Stromal cell of bone marrow (primary cell): ENCODE measurements around the gene SYNGR4.
A peak's percentile ranks its signal among the peaks of the same experiment; 100 is the strongest.
"Not testable (repeated sequence)": the region's sequence is repeated elsewhere in the genome, so short reads cannot be mapped to it uniquely, and the experiment has no call there.

Experiments
- DNase-seq: peaks from one replicate; pipeline ENCODE4 v3.0.0-alpha.2; 2012; ENCODE audit warnings: low read depth

Gene SYNGR4

GRCh38 chr19:48371367-48371766 lies 7.2 kb downstream of the SYNGR4 start:
- no peak for DNase-seq

DNA sequence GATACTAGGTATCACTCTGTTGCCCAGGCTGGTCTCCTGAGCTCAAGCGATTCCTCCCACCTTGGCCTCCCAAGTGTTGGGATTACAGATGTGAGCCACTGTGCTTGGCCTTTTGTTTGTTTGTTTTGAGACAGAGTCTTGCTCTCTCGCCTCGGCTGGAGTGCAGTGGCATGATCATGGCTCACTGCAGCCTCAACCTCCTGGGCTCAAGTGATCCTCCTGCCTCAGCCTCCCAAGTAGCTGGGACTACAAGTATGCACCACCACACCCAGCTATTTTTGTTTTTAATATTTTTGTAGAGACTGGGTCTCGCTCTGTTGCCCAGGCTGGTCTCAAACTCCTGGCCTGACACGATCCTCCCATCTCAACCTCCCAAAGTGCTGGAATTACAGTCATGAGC lies 7.6 kb downstream of the SYNGR4 start:
- DNase-seq, result not testable (repeated sequence)

DNA sequence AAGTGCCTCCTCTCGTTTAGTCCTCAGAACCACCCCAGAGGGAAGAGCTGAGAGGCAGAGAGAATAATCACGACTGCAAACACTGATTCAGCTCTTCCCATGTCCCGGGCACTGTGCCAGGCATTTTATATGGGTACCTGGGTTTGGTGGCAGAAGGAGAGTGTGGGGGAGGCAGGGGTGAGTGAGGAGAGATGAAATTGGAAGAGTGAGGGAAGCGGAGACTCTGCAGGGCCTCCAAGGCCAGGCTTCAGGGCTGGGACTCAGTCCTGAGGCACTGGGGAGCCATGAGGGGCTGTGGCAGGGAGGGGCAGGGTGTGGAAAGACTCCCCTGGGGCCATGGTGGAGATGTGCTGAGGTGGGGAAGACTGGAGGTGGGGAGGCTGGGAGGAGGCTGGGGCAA lies 8.7 kb downstream of the SYNGR4 start:
- DNase-seq, result no peak

- DNase-seq, result no peak
Observed at GRCh38 chr19:48373567-48373966, 9.4 kb downstream of the SYNGR4 start.

DNA sequence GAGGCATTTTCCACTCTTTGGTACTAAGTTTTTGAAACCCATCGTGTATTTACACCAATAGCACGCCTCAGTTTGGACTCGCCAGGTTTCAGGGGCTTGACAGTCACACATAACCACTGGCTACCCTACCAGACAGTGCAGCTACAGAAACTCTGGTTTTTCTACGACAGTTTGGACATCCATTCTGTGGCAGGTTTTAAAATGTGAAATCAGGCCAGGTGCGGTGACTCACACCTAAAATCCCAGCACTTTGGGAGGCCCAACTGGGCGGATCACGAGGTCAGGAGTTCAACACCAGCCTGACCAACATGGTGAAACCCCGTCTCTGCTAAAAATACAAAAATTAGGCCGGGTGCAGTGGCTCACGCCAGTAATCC lies 14.0 kb downstream of the SYNGR4 start:
- DNase-seq, result no peak

- DNase-seq, result no peak
Observed at GRCh38 chr19:48379058-48379457, 14.9 kb downstream of the SYNGR4 start.

- DNase-seq, result no peak
Observed at GRCh38 chr19:48381178-48381950, 17.2 kb downstream of the SYNGR4 start.

GRCh38 chr19:48382286-48382685 lies 18.1 kb downstream of the SYNGR4 start:
- no peak for DNase-seq

- DNase-seq, result no peak
Observed at GRCh38 chr19:48385461-48386087, 21.4 kb downstream of the SYNGR4 start.

GRCh38 chr19:48386981-48387380 lies 22.8 kb downstream of the SYNGR4 start:
- no peak for DNase-seq

DNA sequence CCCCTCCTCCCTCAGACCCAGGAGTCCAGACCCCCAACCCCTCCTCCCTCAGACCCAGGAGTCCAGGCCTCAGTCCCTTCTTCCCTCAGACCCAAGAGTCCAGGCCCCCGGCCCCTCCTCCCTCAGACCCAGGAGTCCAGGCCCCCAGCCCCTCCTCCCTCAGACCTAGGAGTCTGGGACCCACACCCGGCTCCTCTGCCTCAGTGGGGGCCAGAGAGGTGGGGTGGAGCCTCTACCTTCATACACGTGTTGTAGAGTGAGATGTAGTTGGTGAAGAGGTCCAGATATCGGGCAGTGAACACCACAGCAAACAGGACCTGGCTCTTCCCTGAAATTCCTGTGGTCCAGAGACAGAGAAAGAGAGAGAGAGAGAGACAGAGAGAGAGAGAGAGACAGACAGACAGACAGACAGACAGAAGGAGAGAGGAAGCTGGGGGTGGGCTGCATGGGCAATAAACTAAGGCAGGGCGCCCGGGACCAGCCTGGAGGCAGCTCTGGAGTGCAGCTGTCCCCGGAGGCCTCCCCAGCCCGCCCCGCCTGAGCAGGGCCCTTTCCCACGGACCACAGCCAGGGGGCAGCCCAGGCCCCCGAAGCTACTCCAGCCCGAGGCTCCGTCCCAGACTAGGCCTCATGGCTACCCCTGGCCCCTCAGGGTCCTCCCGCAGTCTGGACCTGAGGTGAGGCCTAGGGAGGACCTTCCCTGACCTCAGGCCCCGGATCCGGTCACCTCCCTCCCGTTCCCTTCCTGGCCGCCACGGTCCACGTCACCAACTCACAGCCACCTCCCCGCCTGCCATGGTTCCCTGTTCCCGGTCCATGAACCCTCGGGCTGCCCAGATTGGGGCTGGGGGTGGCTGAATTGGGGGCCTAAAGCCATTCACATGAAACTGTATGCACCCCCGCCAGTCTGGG lies 26.3 kb downstream of the SYNGR4 start:
- peak; percentile 45 for DNase-seq

DNA sequence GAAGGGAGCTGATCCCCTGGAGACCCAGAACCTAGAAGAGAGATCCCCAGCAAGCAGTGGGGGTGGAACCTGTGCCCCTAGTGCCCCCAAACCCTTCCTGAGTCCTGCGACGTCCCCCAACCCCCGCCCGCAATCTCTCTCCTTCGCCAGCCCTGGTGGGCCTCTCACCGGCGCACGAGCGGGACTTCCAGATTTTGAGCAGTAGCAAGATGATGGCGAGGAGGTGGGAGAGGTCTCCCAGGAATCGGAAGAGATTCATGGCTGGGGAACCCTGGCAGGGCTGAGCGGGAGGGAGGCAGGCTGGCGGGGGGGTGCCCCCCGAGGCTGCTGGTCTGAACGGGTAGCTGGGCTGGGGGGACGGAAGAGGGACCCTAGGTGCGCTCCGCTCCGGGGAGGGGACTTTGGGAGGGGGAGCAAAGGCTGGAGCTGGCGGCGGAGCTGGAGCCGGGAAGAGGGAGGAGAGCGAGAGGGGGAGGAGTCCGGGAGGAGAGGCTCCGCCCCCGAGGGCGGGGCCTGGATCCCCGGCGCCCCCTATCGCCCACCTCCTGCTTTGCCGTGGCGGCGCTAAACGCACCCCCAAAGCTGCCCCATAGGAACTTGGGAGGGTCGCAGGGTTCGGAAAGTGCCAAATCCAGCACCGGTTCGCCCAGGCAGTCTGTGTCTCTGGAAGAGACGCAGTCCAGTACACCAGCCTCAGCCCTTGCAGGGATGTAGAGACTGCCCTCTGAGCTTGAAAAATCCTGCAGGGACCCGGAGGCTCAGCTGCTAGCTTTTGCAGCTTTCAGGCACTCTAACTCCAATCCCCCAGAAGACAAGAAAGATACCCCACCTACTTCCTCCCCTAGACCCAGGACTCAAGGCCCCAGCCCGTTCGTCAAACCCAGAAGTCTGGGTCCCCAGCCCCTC lies 27.2 kb downstream of the SYNGR4 start, which contains the start of gene KDELR1:
Gene KDELR1 (minus strand): TSS at position 452 of the 906 bp plus-strand sequence. CDS start 193 bp downstream, at position 259.
- DNase-seq, result peak; percentile 39

DNA sequence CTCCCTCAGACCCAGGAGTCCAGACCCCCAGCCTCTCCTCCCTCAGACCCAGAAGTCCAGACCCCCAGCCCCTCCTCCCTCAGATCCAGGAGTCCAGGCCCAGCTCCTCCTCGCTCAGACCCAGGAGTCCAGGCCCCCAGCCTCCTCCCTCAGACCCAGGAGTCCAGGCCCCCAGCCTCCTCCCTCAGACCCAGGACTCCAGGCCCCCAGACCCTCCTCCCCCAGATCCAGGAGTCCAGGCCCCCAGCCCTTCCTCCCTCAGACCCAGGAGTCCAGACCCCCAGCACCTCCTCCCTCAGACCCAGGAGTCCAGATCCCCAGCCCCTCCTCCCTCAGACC lies 27.8 kb downstream of the SYNGR4 start:
- not testable (repeated sequence) for DNase-seq

GRCh38 chr19:48392860-48393558 lies 28.8 kb downstream of the SYNGR4 start:
- no peak for DNase-seq

GRCh38 chr19:48393559-48394330 lies 29.6 kb downstream of the SYNGR4 start, which contains the start of gene GRIN2D:
TSS of gene GRIN2D (plus strand) at chr19:48393668. CDS start at chr19:48398393, 4,725 bp downstream.
- no peak for DNase-seq

GRCh38 chr19:48394331-48395169 lies 30.4 kb downstream of the SYNGR4 start:
- DNase-seq, result no peak

DNA sequence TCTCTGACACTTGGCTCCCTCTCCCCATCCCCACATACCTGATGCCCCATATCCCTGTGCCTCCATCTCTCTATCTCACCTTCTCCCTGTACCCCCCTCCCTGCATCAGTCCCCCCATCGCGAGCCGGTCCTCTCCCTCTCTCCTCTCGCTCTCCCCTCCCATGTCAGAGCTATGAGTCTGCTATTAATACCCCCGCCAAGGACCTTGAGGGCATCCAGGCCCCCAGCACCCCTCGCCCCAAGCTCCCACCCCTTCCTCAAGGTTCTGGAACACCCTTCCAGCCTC lies 30.9 kb downstream of the SYNGR4 start:
- DNase-seq, result no peak

DNA sequence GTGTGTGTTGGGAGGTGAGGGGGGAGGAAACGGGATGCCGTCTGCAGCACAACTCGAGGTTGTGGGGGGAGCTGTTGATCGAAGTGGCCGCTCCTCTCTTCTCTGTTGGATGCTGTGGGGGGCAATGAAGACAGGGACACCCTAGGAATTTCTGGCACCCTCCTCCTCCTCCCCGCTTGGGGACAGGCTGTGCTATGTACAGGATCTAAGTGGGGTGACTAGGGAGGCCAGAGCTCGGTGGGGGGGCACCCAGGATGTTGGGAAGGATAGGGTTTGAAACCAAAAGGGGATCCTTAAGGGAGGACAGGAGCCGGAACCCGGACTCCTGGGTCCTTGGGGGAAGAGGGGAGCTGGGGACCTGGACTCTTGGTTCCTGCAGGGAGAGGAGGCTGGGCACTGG lies 31.3 kb downstream of the SYNGR4 start:
- DNase-seq, result no peak
